Left colon (tissue), 2 donors: ENCODE measurements around the gene TP53BP1. TPM values are rescaled to one million over a fixed set of nuclear protein-coding genes. Genes with fewer than 3 reads are reported as not detected.
A peak's percentile ranks its signal among the peaks of the same experiment; 100 is the strongest.

Experiments used
- ATAC-seq: fragments of 200-7000 bp; cut with Tn5 transposase; one replicate; pipeline ENCODE4 v1.9.1; 2020; ENCODE audit warnings: mild to moderate bottlenecking, moderate library complexity
- DNase-seq, 2 donors: peaks; one replicate each; pipeline ENCODE4 v3.0.0-alpha.2; 2020
- intact Hi-C, 2 donors: fragments of 100-400 bp; cut with DNase I in 1 of 2; cut with micrococcal nuclease in 1 of 2; formaldehyde crosslinking; loops; one replicate each; pipeline versions ENCODE4 v1.11.2 to v1.14.0; 2022; cut with DNase I, micrococcal nuclease
- total RNA-seq, 2 donors: library from RNA; stranded (reverse); fragmentation: NEBNext Ultra II Directional; extraction: Animal tissue kit (Norgen Biotek cat#: 25700); gene quantifications; one replicate each; pipeline ENCODE4 v1.2.1, GENCODE V29; 2021
- donor health status: DM: no; HTN: no; CAD: no.
- donor health status: DM: yes; HTN: yes; CAD: no.

The TP53BP1 gene
- total RNA-seq, 2 donors from 2014 or later = 26.9 to 32.0 TPM

DNA sequence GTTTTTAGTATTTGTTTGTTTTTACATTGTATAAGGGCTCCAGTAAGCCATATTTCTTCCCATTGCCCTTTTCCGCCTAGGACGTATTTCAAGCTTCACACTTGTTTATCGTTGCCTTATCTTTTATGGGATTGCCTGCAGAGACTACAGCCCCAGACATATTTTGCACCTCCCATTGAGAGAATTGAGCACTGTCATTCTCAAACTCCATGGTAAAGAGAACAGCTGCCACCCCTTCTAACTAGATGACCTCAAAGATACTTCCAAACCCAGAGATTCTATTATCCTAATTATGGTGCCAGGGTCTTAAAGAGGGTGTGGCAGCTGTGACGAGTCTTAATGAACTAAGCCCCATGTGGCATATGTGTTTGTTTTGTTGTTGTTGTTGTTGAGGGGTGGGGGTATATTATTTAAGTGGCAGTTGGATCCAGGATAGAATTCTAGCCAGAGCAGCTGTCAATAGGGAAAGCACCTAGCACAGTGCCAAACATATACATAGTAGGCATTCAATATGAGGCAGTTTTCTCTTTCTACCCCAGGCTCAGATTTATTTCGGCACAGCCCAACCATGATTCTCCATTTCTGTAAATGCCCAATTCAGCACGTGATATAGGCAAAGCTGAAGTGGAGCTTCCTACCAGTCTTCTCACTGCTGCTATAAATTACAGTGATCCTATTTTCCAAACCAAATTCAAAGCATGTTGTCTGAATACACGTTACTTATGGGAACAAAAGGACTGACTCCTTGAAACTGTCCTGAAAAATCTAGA, 932 bp upstream of the TP53BP1 start:
- ATAC-seq = peak; percentile 52
- DNase-seq = no peak
- intact Hi-C loops = no loop called here

DNA sequence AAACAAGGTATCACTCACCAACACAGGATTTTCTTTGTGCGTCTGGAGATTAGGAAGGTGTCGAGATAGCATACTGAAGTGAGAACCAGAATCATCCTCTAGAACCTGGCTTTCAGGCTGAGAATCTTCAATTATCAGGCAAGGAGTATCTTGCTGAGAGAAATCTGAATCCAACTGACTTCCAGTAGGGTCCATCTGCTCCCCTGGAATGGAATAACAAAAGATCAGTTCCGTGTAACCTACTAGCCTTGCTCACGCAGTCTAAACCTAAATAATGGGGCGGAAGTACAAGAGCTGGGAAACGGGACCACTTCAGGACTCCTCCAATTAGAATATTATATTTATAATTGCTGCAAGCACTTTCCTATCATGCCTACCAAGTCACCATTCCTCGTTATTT, 690 bp downstream of the TP53BP1 start:
- ATAC-seq = no peak
- no peak for DNase-seq
- intact Hi-C loops = no loop called here

DNA sequence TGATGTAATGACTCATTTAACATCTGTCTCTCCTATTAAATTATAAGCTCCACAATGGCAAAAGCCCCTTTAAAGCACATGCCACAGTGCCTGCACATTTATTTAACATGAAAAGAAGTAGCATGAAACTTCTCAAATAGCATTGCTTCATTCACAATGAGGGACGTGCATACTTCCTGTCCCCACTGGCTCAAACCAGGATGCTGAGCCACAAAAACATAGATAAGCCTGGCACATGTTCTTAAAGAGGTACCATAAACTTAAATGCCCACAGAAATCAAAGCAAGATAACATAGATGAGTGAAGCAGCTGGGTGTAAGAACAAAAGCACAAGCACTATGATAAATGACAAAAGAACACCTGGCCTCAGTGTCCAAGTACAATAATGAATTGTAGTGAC, 3.8 kb downstream of the TP53BP1 start:
- no peak for DNase-seq
- peak; percentile 65 for ATAC-seq
- intact Hi-C loops = no loop called here

DNA sequence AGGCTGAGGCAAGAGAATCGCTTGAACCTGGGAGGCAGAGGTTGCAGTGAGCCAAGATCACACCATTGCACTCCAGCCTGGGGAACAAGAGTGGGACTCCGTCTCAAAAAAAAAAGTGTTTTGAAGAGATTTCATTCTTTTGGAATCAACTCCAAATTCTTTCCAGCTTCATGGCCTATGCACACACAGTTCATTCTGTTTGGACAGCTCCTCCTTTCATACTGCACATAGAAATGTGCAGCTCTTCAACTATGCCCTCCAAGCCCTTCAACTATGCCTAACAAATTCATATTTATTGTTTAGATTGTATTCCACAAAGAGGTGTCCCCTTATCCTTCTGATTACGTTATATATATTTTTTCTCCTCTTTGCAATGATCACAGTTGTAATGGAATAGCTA, 4.2 kb downstream of the TP53BP1 start:
- intact Hi-C loops = no loop called here
- DNase-seq = no peak

DNA sequence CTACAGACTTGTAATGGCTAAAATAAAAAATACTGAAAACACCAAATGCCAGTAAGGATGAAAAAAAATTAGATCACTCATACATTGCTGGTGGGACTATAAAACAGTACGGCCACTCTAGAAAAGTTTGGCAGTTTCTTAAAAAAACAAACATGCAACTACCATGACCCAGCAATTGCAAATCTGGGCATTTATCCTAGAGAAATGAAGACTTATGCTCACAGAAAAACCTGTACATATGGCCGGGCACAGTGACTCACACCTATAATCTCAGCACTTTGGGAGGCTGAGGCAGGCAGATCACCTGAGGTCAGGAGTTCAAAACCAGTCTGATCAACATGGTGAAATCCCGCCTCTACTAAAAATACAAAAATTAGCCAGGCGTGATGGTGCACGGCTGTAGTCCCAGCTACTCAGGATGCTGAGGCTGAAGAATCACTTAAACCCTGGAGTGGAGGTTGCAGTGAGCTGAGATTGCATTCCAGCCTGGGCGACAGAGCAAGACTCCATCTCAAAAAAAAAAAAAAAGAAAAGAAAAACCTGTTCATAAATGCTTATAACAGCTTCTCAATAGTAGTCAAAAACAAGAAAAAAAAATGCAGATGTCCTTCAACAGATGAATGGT, 5.6 kb downstream of the TP53BP1 start:
- no peak for ATAC-seq
- intact Hi-C loops = no loop called here
- no peak for DNase-seq

More for the DNA sequence above, 4.2 kb downstream of the TP53BP1 start:
- no peak for ATAC-seq

DNA sequence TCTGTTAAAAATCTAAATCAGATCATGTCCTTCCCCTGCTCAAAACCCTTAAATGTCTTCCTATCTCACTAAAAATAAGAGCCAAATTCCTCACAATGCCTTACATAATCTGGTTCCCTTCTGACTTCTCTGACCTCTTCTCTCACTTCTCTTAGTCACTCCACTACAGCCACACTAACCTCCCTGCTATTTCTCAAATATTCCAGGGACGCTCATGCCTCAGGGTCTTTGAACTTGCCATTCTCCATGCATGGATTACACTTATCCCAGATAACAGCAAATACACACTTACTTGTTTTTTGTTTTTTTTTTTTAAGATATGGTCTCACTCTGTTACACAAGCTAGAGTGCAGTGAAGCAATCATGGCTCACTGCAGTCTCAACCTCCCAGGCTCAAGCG, 8.5 kb downstream of the TP53BP1 start:
- DNase-seq (no peak), ATAC-seq (no peak)
- intact Hi-C loops = no loop called here

DNA sequence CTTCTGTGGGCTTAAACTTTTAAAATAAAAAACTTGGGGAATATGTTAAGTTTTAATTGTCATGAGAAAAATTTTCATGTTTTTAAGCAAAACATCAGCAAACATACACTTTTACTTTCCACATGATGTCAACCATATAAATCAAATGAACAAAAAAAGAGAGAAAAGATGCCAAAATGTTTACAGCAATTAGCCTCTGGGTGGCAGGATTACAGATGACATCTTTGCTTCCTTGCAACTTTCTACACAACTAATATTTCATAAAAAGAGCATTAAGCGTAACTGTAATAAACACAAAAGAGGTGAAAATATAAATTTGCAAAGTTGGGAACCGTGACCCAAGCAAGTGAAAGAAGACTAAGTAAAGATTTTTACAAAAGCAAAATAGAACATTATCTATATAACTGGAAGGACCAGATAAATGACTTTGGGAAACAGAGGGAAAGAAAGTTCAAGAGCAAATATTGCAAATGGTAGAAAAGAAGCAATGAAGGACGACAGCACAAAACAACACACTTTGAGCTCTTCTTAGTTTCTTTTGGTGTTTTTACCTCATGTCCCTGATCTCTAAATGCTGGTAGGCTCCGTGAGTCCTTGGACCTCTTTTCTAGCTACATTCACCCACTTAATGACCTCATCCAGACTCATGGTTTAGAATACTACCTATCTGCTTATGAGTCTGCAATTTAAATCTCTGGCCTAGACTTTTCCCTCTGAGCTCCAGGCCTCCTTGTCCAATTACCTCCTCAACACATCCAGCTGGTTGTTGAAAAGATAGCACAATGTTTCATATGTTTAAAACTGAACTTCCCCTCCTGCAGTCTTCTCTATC, 9.4 kb downstream of the TP53BP1 start:
- ATAC-seq (no peak), DNase-seq (no peak)
- intact Hi-C loops = no loop called here

DNA sequence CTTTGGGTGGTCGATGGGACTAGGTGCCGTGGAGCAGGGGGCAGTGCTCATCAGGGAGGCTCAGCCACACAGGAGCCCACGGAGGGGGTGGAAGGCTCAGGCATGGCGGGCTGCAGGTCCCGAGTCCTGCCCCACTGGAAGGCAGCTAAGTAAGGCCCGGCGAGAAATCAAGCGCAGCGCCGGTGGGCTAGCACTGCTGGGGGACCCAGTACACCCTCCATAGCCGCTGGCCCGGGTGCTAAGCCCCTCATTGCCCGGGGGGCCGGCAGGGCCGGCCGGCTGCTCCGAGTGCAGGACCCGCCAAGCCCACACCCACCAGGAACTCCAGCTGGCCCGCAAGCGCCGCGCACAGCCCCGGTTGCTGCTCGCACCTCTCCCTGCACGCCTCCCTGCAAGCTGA, 19.1 kb downstream of the TP53BP1 start:
- intact Hi-C loops = no loop called here
- DNase-seq (no peak), ATAC-seq (no peak)

DNA sequence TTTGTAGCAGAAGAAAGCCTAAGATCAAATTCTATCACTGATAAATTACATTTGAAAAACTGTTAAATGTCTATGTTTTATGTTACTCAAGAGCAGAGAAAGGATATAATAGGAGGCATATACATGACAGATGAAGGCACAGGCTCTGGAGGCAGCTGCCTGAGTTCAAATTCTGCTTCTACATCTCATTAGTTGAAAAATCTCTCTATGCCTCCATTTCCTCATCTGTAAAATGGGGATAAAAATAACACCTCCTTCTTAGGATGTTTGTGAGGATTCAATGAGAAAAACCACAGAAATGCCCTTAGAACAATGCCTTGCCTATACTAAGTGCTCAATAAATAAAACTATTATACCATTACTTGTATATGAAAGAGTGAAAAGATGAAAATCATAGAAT, 21.0 kb downstream of the TP53BP1 start:
- intact Hi-C loops = no loop called here
- ATAC-seq (no peak), DNase-seq (no peak)

DNA sequence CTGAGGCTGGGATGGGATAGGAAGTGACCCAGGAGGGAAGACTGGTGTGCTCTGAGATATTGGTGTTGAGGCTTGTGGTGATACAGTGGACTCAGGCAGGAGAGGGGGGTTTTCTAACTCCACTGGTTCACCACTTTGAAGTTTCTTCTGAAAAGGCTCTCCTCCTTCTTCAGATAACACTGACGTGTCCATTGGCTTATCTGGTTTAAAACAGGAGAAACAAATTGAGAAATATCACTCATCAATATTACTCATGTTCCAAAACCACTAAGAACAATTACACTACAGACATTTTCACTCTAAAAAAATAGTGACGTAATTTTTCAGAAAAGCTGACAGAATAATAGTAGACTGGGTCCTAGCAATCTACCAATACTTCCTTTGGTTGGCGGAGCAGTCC, 23.1 kb downstream of the TP53BP1 start:
- ATAC-seq (no peak), DNase-seq (no peak)
- intact Hi-C loops = no loop called here

DNA sequence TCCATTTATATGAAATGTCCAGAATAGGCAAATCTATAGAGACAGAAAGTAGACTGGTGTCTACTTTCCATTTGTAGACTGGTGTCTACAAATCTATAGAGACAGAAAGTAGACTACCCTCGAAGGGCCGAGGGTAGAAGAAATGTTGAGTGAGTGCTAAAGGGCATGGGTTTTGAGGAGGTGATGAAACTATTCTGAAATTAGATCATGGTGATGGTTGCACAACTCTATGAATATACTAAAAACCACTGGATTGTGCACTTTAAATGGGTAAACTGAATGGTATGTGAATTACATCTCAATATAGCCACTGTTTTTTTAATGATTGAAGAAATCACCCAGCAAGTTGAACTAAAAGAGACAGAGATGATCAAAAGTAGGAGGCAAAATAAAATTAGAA, 27.9 kb downstream of the TP53BP1 start:
- ATAC-seq (no peak), DNase-seq (no peak)
- intact Hi-C loops = no loop called here

DNA sequence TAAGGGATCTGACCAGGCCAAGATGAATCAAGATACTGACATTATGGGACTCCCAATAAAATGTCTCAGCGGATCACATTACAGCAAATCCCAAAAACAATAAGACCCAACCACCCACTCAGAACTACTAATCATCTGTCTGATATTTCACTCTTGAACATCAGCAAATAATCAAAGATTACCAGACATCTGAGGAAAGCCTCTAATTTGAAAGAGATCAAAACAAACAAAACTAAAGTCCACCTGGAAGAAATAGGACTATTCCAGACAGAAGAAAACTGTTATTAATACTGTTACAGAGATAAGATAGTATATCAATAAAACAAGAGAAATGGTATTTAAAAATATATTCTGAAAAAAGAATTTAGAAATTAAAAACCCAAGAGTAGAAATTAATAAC, 29.0 kb downstream of the TP53BP1 start:
- no peak for ATAC-seq
- intact Hi-C loops = no loop called here

DNA sequence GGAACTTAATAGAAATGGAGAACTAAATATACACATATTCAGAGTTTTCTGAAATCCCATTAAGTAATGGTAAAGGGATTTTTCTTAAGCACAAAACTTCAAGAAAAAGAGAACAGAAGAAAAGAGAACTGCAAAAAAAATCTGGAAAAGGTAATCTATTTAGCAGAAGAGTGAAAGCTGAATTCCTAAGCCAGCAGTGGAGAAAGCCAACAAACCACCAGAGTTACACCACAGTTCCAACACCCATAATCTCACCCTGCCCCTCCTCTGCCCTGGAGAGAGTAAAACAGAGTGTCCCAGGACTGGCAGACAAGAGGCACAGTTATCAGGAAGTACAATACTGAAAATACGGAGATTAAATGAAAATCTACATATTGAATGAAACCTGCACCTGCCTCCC, 29.4 kb downstream of the TP53BP1 start:
- DNase-seq (no peak), ATAC-seq (no peak)
- intact Hi-C loops = no loop called here

More for the DNA sequence above, 29.0 kb downstream of the TP53BP1 start:
- no peak for DNase-seq

DNA sequence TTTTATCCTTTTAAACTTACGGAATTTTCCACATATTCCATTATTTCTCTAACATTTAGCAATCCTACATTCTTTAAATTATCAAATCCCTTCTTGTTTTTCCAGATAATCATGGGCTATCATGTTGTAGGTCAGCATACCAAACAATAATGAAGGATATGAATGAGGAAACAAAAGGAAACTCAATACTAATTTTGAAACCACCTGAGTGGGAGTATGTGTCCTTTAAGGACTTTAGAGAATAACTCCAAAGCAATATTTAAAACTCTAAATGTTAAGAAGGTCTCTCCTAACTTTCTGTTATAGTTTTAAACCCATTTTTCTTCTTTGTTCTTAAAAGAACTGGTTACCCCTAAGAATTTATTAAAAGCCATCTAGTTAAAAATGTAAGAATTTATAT, 43.0 kb downstream of the TP53BP1 start:
- no peak for ATAC-seq
- no peak for DNase-seq

DNA sequence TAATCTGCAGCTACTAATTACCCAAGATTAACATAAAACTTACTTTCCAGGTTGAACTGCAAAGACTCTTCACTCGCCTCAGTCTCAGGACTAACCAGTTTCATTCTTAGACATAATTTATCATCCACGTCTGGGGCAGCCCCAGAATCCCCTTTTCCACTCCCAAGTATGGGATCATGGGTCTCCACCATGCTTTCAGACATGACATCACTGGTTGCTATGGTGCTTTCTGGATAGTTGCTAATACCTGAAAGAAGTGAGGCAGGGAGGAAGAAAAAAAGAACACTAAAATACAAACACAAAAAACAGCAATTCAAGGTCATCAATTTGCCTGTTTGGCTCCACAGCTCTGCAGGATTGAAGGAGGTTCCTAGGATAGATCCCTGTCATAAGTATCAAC, 46.6 kb downstream of the TP53BP1 start:
- no peak for DNase-seq
- intact Hi-C loops = no loop called here
- ATAC-seq = no peak

More for the DNA sequence above, 43.0 kb downstream of the TP53BP1 start:
- intact Hi-C loops = no loop called here

DNA sequence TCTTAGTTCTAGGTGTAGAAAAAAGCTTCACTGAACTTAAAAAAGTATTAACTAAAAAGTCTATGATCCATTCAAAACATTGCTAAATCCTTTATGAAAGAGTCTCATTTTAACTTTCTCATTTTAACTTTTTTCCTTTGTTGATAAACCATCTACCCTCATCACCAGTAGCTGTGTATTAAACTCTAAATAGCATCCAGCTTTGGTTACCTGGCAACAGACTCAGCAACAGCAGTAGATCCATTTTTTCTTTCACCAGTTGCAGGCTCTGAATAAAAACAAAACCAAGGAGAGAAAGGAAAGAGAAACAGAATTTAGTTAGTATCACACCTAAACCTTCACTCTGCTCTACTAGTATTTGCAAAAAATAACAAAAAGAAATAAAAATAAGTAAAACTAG, 51.6 kb downstream of the TP53BP1 start:
- intact Hi-C loops = no loop called here
- no peak for ATAC-seq
- no peak for DNase-seq

DNA sequence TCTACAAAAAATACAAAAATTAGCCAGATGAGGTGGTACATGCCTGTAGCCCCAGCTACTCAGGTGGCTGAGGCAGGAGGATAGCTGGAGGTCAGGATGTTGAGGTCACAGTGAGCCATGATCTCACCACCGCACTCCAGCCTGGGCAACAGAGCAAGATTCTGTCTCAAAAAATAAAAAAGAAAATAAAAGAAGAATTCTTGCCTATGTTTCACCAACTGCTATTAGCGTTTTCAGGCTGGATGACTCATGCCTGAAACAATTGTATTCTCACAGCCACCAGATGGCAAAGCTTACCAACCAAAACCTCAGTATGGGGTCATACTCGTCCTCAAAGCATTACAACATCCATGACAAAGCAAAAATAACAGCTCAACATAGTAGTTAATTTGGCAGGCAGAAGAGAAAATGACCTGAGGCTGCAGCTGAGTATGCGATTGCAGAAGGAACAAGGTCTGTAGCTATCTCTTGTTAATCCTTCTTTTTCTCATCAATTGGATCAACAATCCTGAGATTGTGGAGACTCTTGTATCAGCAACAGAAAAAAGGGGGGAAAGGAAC, 52.2 kb downstream of the TP53BP1 start:
- intact Hi-C loops = no loop called here

DNA sequence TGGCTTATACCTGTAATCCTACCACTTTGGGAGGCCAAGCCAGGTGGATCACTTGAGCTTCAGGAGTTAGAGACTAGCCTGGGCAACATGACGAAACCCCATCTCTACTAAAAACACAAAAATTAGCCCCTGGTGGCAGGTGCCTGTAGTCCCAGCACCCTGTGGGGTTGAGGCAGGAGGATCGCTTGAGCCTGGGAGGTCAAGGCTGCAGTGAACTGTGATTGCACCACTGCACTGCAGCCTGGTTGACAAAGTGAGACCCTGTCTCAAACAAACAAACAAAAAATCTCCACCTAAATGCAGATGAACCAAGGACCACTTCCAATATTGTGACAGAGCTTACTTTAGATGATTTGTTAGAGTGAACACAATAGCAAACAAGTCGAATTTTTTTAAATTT, 53.7 kb downstream of the TP53BP1 start:
- ATAC-seq (no peak), DNase-seq (no peak)
- intact Hi-C loops = no loop called here

More for the DNA sequence above, 52.2 kb downstream of the TP53BP1 start:
- ATAC-seq = peak; percentile 70
- DNase-seq = peak in 1 of 2 donors; percentile 29

DNA sequence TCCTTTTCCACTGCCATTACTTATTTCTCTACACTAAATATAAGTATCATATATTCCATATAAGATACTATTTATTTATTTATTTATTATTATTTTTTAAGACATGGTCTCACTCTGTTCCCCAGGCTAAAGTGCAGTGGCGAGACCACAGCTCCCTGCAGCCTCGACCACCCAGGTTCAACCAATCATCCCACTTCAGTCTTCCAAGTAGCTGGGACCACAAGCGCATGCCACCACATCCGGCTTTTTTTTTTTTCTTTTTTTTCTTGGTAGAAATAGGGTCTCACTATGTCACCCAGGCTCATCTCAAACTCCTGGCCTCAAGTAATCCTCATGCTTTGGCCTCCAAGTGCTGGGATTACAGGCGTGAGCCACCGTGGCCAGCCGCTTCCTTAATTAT, 56.6 kb downstream of the TP53BP1 start:
- DNase-seq = no peak
- intact Hi-C loops = no loop called here
- no peak for ATAC-seq

DNA sequence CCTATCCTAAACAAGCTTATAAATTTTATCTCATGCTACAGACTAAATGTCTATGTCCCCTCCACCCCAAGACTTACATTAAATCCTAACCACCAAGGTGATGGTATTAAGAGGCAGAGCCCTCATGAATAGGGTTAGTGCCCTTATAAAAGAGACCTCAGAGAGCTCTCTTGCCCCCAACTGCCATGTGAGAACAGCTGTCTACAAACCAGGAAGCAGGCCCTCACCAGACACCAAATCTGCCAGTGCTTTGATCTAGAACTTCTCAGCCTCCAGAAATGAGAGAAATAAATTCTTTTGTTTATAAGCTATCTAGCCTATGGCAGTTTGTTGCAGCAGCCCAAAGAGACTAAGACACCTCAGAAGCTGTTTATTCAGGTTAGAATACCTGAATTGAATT, 58.5 kb downstream of the TP53BP1 start:
- no peak for DNase-seq
- no peak for ATAC-seq
- intact Hi-C loops = no loop called here
